ENCODE results near the gene MAT2A. TPM values are rescaled to one million over a fixed set of nuclear protein-coding genes. Genes with fewer than 3 reads are reported as not detected.

MAT2A gene
- 288 and 294 TPM in 2 replicates for total RNA-seq

DNA sequence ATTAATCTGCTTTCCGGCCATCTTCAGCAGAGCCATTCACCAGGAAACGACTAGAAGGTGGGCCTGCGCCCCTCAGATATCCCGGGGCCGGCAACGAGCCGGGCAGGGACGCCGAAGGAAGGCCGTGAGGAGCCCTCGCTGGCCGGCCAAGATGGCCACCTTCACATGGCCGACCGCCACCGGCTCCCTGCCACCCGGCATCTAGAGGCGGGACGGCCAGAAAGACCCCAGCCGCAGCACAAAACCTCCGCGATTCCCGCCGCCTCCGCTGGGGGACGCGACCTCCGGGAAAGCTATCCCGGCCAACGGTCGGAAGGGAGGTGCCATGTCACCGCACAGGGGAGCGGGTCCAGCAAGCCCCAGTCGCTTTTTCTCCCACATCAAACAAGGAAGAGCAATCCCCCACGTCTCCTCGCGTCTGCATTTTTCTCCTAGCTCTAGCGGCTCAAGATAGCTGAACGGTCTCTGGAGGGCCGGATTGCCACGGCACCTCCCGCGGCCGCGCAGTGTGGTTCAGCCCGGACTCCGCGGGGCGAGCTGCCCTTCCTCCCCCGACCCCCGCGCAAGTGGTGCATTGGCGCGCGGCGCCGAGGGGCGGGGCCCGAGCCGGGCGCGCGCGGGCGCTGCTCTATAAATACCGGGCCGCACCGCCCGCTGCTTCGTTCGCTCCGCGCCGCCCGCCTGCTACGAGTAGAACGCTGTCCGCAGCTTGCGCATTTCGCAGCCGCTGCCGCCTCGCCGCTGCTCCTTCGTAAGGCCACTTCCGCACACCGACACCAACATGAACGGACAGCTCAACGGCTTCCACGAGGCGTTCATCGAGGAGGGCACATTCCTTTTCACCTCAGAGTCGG, at the start of gene MAT2A:
Gene MAT2A, plus strand, starts transcription at position 662 of the 854 bp plus-strand sequence. Its CDS starts 120 bp downstream, at position 782.
- intact Hi-C loops (cut with micrococcal nuclease): loop anchor here (1.0 to 5.0 kb wide), 10 partner anchors 23 to 904 kb away; partner anchors contain the start of genes ELMOD3, GGCX, KDM3A and RETSAT

DNA sequence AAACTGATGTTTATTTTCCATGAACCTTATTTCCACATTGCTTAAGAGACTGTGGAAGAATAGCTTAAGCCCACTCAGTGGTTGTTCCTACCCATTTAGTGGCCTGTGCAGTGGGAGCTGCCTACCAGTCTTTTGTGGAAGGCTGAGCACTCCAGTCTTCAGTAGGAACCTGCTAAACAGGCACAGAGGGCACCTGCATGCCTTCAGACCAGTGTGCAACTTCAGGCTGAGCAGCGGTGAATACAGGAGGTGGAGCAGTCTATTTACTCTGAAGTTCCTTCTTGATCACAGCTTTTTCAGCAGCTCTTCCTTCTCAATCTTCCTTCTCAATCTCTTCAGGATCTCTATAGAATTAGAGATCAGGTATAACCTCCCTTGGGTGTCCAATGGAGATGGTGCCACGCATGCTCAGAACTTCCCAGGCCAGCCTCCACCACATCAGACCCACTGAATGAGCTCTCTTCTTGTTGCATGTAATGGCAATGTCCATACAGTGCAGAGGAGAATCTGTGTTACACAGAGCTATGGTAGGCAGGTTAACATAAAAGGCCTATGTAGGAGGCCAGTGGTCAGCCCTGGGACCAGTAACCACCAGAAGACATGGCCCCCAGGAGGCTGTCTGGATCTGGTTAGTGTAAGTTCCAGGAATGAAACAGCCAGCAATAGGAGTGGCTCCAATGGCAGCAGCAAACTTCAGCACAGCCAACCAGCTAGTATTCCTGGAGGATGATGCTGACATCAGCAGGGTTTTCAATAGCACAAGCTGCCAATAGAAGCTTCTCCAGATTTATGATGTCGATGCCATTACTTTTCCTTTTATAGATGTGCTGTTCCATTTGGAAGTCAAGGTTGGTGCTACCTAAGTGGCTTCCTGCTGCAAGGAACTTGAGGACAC, 47.9 kb upstream of the MAT2A start:
- intact Hi-C loops (cut with micrococcal nuclease): no loop called here

DNA sequence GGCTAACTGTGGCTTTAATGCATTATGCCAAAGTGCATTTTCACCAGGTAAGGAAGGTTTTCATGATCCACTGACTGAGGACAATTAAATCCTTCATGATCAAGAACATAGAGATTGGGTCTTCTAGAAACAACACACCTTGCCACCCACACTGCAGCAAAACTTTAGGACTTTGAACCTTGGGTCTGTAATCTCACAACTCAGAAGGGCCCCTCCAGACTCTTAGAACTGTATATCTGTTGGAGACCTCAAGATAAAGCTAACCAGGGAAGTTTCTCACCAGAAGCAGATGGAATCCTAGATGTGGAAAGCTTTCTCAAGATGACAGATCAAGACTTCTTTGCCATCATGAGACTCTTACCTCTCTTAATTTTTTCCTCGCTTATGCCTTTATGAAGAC, 42.5 kb upstream of the MAT2A start:
- intact Hi-C loops (cut with micrococcal nuclease): no loop called here

DNA sequence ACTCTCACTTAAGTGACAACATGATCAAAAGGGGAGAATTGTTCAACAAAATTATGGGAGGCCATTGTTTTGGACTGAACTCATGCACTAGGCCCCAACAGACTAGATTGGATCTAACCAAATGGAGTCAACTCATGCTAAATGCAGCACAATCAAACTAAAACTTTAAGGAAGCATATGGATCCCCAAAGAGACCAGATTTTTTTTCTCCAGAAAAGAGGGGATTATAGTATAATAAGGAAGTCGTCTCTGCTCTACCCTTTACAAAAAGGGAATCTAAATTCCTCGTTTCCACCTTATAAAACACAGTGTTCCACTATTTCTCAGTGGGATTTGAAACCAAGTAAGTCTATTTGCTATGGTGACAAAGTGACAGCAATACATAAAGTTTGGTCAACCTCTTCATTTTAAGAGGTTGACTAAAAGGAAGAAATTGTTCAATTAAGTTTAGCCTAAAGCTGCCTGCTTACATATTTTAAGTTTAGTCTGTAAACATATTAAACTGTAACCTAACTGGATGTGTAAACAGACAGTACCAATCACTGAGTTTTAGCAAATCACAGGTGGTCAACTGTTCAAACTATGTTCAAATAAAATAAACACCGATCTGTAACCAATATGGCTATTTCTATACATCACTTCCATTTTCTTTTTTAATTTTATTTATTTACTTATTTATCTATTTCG, 40.9 kb upstream of the MAT2A start:
- intact Hi-C loops (cut with micrococcal nuclease): no loop called here

DNA sequence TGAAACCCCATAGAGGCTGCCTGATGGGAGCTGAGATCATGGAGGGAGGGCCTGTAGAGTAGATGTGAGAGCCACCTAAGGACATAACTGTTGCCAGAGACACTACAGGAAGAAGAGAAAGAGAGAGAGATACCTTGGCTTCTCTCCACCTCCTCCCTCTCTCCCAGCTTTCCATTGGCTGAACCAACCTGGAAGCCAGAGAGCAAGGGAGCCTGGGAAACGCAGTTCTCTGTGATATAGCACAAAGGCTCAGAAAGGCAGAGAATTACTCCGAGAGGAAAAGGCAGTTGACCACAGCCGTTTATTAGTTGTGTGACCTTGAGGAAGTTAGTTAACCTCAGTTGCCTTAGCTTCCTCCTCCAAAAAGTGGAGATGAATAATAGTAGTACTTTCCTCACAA, 37.7 kb upstream of the MAT2A start:
- intact Hi-C loops (cut with micrococcal nuclease): no loop called here

DNA sequence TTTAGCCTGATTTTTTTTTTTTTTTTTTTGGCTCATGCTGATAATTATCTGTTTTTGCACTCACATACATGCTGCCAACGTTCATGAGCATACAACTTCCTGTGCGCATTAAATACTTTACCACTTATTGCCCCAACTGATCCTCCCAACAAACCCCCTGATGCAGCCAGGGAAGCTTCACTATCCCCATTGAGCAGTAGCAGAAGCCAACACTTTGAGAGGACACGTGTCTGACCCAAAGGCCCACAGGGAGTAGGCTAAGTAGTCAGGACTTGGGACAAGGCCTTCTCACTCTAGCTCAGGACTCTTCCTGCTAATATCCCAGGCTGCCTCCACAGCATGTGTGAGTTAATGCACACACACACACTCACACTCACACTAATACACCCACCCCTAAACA, 36.2 kb upstream of the MAT2A start:
- intact Hi-C loops (cut with micrococcal nuclease): no loop called here

DNA sequence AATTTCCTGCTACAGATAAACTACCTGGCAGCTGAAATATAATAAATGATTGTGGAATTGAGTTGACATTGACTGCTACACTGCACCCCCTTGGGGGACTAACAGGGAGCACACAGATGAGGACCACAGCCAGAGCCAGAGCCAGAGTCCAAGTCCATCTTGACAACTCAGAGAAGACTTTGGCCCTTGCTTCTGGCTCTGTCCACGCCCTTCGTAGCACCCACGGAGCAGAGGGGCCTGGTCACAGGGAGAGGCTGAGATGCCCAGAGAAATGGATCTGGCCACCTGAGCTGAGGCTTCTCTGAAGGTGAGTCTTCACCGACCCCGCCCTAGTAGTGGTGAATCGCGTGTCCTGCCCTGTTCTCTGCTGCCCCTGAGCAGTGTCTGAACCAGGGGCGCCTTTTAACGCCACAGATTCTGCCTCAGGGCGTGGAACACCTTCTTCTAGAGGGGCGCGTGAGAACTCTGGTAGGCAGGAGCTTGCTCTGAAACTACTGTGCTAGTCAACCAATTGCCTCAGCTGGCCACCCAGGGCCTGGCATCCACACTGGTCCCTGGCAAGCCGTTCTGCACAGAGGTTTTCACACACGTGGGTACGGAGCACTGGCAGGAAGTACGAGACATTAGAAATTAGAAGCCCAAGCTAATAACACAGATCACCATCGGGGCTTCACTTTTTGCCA, 35.7 kb upstream of the MAT2A start:
- intact Hi-C loops (cut with micrococcal nuclease): no loop called here

DNA sequence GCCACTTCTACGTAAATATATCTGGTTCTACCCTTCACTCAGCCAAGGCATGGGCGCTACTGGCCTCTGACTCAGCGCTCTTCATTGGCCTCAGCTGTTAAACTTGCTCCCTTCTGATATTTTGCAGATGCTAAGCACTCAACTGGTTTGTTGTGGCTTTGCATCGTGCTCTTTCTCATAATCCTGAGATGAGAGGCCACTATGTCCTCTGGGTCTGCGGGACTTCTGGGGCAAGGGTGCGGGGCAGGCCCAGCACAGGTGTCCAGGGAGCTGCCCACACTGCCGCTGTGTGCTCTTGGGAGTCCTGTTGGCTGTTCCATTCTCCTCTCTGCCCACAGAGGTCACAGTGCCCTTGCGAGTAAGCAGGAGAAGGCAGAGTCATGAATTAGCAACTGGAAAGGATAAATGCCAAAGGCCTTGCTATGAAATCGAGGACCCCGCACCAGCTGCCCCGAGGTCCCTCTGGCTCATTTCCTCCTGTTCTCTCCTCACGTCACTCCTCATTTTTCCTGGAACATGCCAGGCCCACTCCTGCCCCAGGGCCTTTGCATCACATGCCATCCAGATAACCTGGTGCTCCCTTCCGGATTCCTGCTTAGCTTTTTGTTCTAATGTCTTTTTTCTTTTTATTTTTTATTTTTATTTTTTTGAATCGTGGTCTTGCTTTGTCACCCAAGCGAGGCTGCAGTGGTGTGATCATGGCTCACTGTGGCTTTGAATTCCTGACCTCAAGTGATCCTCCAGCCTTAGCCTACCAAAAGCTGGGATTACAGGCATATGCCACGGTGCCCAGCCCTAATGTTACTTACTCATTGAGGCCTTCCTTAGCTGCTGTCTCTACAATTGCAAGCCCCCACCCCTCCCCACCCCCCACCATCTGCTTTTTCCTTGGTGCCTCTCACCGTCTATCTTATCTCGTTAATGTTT, 34.9 kb upstream of the MAT2A start:
- intact Hi-C loops (cut with micrococcal nuclease): no loop called here

DNA sequence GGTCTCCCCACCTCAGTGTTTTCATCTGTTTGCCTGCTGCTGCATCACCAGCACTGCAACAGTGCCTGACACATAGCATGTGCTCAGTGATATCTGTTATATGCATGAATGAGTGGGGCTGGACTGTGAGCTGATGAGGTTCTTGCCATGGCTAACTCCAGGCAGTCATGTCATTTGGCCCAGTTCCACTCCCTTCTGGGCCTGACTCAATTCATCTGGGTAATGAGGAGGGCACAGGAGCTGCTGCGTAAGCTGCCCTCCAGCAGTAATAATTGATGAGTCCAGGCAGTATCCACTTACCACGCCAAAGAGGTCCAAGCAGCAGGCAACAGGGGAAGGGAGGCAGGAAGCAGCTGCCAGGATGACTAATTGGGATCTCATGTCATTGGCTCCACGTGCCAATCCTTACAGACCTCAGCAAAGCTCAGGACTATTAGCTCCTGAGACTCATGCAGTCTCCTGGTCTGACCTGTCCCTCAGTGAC, 34.1 kb upstream of the MAT2A start:
- intact Hi-C loops (cut with micrococcal nuclease): no loop called here

DNA sequence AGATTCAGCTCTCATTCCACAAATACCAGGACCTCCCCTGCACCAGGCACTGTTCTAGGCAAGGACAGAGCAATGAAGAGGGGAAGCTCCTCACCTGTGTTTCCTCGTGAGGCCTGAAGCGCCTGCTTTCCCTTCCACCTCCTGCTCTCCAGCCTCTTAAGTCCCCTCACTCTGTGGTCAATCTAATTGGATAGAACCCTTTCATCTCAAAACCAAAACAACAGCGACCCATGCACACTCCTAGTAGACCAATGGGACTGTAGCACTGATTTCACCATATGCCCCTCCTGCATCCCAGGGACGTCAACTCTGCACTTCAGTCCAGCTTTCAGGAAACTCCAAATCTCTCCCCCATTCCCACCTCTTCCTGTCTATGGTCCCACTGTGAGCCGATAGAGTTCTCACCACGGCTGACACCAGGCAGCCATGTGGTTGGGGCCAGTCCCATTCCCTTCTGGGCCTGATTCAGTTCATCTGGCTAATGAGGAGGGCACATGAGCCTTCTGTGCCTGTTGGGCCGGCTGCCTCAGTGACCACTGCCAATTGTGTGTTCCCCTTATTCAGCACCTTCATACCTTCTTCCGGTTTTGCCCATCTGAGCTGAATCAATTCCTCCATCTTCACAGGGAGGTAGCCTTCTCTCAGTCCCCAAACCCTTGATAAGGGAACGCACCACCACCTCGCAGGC, 33.3 kb upstream of the MAT2A start:
- intact Hi-C loops (cut with micrococcal nuclease): no loop called here

DNA sequence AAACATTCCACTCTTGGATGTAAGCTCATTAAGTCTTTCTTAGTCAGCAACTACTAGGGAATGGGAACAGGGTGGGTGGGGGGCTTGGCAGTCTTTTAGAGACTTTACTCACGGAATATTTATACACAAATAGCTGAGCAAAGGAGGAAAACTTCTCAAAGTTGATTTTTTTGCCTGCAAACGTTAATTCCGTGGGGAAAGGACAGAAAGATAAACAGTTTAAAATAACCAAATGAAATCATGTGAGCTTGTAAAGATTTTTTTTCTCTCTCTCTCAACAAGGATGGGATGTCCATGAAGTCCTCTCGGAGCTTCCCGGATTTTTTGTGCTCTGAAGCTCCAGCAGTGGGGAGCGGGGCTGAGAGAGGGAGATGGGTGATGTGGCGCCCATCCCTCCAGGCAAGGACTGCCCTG, 32.2 kb upstream of the MAT2A start:
- intact Hi-C loops (cut with micrococcal nuclease): no loop called here

DNA sequence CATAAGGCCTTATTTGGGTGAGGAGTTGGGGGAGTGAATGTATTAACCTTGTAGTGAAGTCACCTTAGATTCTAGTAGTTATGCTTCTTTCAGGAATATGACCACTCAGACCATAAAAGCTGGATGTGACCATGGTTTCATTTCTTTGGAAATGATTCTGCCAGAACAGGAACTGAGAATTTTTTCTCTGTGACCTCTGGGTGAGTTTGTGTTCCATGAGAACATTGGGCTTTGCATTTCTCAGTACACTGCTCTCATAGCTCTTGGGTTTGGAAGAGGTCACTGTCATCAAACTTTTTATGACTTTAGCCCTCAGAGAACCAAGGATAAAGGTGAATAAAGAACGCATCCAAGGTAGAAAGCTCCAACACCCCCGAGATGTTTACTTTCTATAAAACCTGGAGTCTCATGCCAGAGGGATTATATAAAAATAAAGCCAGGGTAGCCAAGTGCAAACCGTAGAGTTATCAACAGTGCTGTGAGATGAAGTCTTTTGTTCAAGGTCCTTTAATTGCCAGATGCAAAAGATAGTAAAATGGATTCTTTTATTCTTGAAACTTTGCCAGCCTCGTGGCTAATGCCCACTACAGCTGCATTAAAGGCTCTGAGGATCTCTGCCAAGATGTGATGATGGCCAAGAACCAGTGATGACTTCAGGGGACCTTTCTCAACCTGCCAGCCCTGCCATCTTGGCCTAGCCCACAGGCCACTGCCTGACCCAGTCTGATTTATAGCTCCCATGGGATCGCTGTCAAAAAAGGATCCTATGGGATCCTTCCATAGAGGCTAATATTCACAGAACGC, 27.8 kb upstream of the MAT2A start:
- intact Hi-C loops (cut with micrococcal nuclease): no loop called here

DNA sequence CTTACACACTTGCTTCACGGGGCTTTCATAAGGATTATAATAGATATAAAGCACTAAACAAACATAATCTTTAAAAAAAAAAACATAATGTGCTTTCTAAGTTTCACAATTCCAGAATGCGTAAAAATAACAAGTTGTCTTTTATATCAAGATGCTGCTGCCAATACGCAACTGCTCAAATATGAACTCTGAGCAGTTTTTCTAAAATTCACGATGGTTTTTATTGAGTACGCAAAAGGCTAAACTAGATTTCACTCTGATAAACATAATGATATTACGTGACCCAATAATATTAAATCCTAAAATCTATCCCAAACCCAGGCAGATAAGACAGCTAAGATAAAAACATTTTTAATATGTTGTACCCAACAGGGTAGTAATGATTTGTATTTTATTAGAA, 24.6 kb upstream of the MAT2A start:
- intact Hi-C loops (cut with micrococcal nuclease): no loop called here

DNA sequence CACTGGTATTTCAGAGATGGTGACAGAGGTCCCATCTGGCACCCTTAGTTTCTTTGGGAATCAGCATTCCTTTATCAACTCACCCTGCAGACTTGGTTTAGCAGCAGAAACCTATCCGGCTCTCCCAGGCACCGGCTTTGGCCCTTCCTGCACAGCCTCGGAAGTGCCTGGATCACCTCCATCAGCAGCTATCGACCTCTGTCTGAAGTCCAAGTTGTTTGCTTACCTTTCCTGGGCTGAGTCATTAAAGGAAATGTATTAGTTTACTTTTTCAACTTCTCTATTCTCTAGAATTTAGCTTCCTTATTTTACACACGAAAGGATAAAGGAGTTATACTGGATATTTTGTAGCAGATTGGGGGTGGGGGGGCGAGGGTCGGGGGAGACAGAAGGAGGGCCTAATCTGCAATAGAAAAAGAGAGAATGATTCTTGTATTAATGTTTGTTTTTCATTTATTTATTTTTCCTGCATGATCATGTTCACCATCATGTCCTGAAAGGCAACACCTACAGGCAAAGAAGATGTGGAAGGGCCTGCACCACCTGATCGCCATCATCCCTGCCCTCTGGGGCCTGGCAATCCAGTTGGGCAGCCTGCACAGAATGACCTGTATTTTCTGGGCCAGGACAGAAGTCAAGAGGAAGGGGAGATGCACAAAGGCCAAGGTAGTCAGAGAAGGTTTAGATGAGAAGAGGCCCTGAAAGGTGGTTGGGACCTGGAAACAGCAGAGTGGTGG, 22.1 kb upstream of the MAT2A start:
- intact Hi-C loops (cut with micrococcal nuclease): no loop called here

DNA sequence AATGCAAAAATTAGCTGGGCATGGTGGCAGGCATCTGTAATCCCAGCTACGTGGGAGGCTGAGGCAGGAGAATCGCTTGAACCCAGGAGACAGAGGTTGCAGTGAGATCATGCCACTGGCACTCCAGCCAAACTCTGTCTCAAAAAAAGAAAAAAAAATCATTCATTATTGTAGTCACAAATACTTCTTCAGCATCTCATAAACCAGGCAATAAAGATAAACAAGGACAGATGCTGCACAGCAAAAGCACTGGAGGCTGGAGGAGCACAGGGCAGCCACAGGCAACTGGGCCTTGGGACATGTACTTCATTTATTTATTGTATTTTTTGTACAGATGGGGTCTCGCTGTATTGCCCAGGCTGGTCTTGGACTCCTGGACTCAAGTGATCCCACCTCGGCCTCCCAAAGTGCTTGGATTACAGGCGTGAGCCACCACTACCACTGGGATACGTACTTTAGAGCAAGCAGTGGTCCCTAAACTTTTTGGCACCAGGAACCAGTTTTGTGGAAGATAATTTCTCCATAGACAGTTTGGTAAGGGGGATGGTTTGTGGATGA, 16.8 kb upstream of the MAT2A start:
- intact Hi-C loops (cut with micrococcal nuclease): no loop called here

DNA sequence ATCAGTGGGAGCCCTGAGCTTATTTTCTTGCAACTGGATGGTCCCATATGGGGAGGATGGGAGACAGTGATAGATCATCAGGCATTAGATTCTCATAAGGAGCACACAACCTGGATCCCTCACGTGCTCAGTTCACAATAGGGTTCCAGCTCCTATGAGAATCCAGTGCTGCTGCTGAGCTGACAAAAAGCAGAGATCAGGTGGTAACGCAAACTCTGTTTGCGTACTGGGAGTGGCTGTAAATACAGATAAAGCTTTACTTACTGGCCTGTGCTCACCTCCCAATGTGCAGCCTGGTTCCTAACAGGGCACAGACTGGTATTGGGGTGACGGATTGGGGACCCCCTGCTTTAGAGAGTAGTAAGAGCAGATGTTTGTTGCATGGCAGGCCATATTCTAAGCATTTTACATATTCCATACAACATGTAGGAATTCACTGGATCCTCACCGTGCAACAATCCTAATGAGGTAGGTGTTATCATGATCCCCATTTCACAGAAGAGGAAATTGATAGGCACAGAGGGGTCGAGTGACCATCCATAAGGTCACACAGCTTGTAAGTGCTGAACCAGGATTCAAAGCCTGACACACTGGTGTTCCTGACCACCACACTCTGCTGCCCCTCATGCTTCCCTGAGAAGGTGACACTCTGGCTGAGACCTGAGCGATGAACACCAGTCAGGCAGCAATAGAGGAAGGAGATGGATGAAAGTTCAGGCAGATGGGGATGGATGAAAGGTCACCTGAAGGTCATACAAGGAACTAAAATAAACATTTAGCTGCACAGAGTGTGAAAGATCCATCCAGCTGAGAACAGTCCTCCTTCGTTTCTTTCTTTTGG, 15.7 kb upstream of the MAT2A start:
- intact Hi-C loops (cut with micrococcal nuclease): no loop called here
